Erythroblast (primary cell): ENCODE results near the gene CPLX1.

Experiments used
- GATA1 ChIP-seq: IDR thresholded peaks from 2 replicates; pipeline ENCODE4 v1.6.1; 2011; ENCODE audit warnings: low read depth, mild to moderate bottlenecking, control low read depth, low read length, moderate library complexity
- POLR2A ChIP-seq: IDR thresholded peaks from 2 replicates; pipeline ENCODE4 v1.6.1; 2011; ENCODE audit warnings: mild to moderate bottlenecking, low read length

DNA sequence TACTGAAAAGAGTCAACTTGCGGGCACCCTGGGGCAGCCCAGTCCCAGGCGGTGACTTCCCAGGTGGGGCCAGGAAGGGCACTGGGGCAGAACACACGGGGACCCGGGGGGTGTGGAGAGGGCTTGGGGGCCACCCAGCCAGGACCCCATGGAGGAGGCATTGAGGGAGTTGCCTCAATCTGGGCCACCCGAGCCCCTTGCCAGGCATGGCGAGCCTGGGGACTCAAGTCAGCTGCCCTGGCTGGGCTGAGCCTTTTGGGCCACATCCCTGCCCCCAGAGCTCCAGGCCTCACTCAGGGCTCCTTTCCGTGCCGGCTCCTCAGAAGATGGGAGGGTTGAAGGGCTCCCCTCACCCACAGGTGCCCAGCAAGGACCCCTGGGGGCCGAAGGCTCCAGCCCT, 6.6 kb upstream of the CPLX1 start:
- no peak for TF ChIP-seq POLR2A
- no peak for TF ChIP-seq GATA1
